ENCODE data around the gene GAD1. TPM values are rescaled to one million over a fixed set of nuclear protein-coding genes. Genes with fewer than 3 reads are reported as not detected.

GAD1 gene
- total and polyA plus RNA-seq, 10 of the 15 experiments (the other 5 are each of a cell fraction or from before 2014, with no cell fraction given) = 0.04 to 3.4 (median 0.42) TPM

DNA sequence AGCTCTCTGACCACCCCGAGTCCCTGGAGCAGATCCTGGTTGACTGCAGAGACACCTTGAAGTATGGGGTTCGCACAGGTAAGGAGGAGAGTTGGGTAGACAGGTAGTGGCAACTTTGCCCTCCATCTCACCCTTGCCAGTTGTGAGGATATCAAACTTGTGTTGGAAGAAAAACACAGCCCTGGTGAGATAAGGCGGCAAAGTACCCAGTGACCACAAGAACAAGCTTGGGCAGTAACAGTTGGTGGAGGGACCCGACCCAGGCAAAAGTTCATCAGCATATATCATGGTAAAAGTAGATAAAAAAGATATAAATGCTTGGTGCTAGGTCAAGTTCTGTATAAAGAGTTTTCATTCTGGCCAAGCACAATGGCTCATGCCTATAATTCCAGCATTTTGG lies 14.4 kb downstream of the GAD1 start:
- RAD21 ChIA-PET (ENCODE audit: unreplicated experiment) = no interaction called here
- H3K9ac ChIP-seq (ENCODE audit: control insufficient read depth, insufficient read depth, low read length) = no peak overlapping the region
- H3K4me1 ChIP-seq (ENCODE audit: control insufficient read depth, insufficient read depth, low read length) = no peaks in the 10 kb centered on the region
- in situ Hi-C loops (cut with MboI) (no loop called here), intact Hi-C loops (cut with micrococcal nuclease; ENCODE audit: unreplicated experiment) (no loop called here)
- BruUV-seq (replicated peaks) = no TSS peak
- H3K4me2 ChIP-seq (ENCODE audit: control insufficient read depth, insufficient read depth) = no peak overlapping the region
- no peak for ATAC-seq
- no peaks in the 10 kb centered on the region for H3K9me3 ChIP-seq (replicated peaks; ENCODE audit: control insufficient read depth, insufficient read depth, low read length)
- no peaks in the 10 kb centered on the region for H3K36me3 ChIP-seq (ENCODE audit: control insufficient read depth in 2 of 2, insufficient read depth in 2 of 2, low read length in 1 of 2)
- TF ChIP-seq, protein P1, sequence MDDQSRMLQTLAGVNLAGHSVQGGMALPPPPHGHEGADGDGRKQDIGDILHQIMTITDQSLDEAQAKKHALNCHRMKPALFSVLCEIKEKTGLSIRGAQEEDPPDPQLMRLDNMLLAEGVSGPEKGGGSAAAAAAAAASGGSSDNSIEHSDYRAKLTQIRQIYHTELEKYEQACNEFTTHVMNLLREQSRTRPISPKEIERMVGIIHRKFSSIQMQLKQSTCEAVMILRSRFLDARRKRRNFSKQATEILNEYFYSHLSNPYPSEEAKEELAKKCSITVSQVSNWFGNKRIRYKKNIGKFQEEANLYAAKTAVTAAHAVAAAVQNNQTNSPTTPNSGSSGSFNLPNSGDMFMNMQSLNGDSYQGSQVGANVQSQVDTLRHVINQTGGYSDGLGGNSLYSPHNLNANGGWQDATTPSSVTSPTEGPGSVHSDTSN (IDR thresholded peaks at IDR 0.05; ENCODE audit: insufficient replicate concordance, low read depth, low read length) = no peak
- TF ChIP-seq BHLHE40 (IDR thresholded peaks at IDR 0.05; ENCODE audit: borderline replicate concordance in 1 of 2, low read depth in 2 of 2, low read length in 1 of 2) (no peak), NR2C2 (IDR thresholded peaks at IDR 0.05; ENCODE audit: borderline replicate concordance, control insufficient read depth, insufficient read length, low read depth) (no peak), POLR2AphosphoS2 (IDR thresholded peaks at IDR 0.05; ENCODE audit: low read depth, low read length) (no peak), SUZ12 (IDR thresholded peaks at IDR 0.05; ENCODE audit: unreplicated experiment) (no peak), SPI1 (IDR thresholded peaks at IDR 0.05; ENCODE audit: borderline replicate concordance, insufficient read depth, low read depth, low read length) (no peak), POLR2A (IDR thresholded peaks at IDR 0.05; ENCODE audit: low read depth, low read length) (no peak), RCOR1 (conservative IDR thresholded peaks at IDR 0.05; ENCODE audit: low read depth, low read length) (no peak), E4F1 (IDR thresholded peaks at IDR 0.05; ENCODE audit: borderline replicate concordance, partially characterized antibody) (no peak), SMAD1 (IDR thresholded peaks at IDR 0.05; ENCODE audit: low read depth, partially characterized antibody) (no peak), PAX8 (IDR thresholded peaks at IDR 0.05) (no peak)
- TF ChIP-seq, protein P2, sequence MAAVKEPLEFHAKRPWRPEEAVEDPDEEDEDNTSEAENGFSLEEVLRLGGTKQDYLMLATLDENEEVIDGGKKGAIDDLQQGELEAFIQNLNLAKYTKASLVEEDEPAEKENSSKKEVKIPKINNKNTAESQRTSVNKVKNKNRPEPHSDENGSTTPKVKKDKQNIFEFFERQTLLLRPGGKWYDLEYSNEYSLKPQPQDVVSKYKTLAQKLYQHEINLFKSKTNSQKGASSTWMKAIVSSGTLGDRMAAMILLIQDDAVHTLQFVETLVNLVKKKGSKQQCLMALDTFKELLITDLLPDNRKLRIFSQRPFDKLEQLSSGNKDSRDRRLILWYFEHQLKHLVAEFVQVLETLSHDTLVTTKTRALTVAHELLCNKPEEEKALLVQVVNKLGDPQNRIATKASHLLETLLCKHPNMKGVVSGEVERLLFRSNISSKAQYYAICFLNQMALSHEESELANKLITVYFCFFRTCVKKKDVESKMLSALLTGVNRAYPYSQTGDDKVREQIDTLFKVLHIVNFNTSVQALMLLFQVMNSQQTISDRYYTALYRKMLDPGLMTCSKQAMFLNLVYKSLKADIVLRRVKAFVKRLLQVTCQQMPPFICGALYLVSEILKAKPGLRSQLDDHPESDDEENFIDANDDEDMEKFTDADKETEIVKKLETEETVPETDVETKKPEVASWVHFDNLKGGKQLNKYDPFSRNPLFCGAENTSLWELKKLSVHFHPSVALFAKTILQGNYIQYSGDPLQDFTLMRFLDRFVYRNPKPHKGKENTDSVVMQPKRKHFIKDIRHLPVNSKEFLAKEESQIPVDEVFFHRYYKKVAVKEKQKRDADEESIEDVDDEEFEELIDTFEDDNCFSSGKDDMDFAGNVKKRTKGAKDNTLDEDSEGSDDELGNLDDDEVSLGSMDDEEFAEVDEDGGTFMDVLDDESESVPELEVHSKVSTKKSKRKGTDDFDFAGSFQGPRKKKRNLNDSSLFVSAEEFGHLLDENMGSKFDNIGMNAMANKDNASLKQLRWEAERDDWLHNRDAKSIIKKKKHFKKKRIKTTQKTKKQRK (IDR thresholded peaks at IDR 0.05; ENCODE audit: low read depth, low read length) = no peak
- CTCF ChIA-PET = no interaction called here
- FAIRE-seq = no peak
- 35% methylated on average over 4 of the region's 4 CpGs for WGBS (ENCODE audit: insufficient coverage, insufficient replicate concordance, low lambda C conversion rate, missing lambda C conversion rate)
- no peaks in the 10 kb centered on the region for H4K20me1 ChIP-seq (ENCODE audit: control insufficient read depth, insufficient read depth)
- H2AFZ ChIP-seq (ENCODE audit: control insufficient read depth, low read depth, low read length) = no peak overlapping the region
- peaks cover 0 to 3% of the 10 kb centered on the region in 2 experiments; a peak in 1 of 4 replicates for H3K27me3 ChIP-seq (replicated peaks in 1 of 2; ENCODE audit: control insufficient read depth in 2 of 2, insufficient read depth in 2 of 2, low read length in 1 of 2)
- no peak overlapping the region for H3K4me3 ChIP-seq
- H3K79me2 ChIP-seq (ENCODE audit: control insufficient read depth, insufficient read depth, low read length) = no peaks in the 10 kb centered on the region
- SMC1A ChIA-PET (ENCODE audit: uncharacterized antibody, unreplicated experiment) = no interaction called here
- POLR2A ChIA-PET = no interaction called here
- no peak for DNase-seq (ENCODE audit: low read depth, low spot score)
- H3K27ac ChIP-seq (ENCODE audit: control insufficient read depth, insufficient read depth) = no peak overlapping the region
